GM21529 (cell line): ENCODE measurements around the gene UMOD.
"Not testable (repeated sequence)": the region's sequence is repeated elsewhere in the genome, so short reads cannot be mapped to it uniquely, and the experiment has no call there.

Experiments used
- ATAC-seq: cut with Tn5 transposase; IDR thresholded peaks from one replicate; pipeline ENCODE4 v1.9.1; 2021; ENCODE audit not compliant: unreplicated experiment

The UMOD gene

GRCh38 chr16:20321671-20322070, 30.8 kb downstream of the UMOD start:
- ATAC-seq: no peak

GRCh38 chr16:20321051-20321450, 31.5 kb downstream of the UMOD start:
- not testable (repeated sequence) for ATAC-seq

DNA sequence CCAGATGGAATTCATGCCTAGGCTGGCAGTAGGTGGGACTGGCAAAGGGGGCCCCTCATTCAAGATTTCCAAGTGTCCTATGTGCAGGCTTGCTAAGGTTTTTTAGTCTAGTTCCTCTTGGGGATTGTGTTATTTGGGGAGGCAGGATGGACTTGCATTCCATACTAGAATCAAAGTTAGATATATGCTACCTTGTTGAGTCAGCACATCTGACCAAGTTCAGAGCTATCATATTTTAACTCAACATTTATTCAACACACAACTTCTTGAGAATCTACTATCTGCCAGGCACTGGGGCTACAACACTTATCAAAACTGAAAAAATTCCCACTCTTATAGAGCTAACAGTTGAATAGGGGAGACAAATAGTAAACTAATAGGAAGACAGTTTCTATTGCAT, 31.9 kb downstream of the UMOD start:
- no peak for ATAC-seq

DNA sequence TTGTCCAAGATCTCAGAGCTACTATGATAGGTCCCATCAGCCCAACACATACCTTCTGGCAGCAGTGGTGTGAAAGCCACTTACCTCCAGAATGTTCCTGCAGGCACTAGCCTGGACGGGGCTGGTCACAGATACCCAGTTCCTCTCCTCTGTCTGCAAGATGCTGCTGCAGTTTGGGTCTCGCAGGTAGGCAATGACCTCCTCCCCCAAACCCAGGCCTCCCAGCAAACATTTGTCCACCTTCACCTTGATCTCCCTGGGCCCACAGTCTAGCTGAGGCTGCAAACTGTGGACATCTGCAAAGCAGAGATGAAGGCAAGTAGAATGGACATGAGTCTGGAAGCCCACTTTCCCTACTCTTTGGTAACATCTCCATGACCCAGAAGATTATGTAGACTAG, 32.3 kb downstream of the UMOD start:
- no peak for ATAC-seq

DNA sequence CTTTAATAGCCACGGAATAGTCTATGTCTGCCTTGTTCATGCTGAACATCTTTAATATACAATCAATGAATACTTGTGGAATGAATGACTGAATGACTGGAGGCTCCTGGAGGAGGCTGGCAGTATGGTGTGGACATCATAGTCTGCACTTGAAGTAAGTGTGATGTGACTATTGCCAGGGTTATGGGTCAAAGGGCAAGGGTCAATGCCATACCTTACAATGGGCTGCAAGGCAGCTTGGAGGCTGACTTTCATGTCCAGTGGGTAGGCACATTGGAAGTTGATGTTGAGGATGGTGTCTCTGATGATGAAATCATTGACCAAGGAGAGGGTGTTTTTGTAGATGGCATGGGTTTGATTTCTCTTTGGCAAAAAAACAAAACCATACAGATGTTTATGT, 33.1 kb downstream of the UMOD start:
- ATAC-seq: no peak

DNA sequence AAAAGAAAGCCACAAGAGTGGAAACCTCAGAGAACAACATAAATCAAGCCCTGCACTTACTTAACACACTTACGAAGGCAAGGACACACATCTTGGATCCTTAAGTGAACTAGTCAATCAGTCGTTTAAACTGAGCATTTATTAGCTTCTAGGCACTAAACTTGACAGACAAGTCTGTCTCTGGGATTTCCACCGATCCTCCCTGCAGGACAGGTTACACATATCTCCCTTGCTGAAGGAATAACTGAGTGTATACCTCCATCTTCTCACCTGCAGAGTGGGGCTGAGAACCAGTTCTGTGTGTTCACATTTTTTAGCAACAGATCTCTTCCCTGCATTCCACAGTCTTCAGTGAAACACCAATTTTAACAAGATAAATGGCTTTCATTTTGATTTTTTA, 34.1 kb downstream of the UMOD start:
- no peak for ATAC-seq

- no peak for ATAC-seq
Observed at GRCh38 chr16:20318006-20318405, 34.5 kb downstream of the UMOD start.

- no peak for ATAC-seq
Observed at GRCh38 chr16:20317117-20317516, 35.4 kb downstream of the UMOD start.

DNA sequence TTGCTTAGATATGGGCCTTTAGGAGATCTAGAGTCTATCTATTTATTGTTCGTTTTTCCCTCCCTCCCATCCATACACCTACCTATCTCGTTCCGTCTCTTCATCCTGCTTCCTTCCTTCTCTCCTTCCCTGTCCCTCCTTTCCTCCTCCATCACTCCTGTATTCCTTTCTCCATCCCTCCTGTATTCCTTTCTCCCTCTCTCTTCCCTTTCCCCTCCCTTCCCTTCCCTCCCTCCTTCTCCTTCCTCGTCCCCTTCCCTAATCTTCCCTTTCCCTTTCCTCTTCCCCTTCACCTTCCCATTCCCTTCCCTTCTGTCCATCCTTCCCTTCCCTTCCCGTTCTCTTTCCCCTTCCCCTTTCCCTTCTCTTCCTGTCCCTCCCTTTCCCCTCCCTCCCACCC, 35.8 kb downstream of the UMOD start:
- no peak for ATAC-seq

- no peak for ATAC-seq
Observed at GRCh38 chr16:20315764-20316163, 36.8 kb downstream of the UMOD start.

- ATAC-seq: no peak
Observed at GRCh38 chr16:20314575-20314974, 37.9 kb downstream of the UMOD start.

GRCh38 chr16:20313741-20314140, 38.8 kb downstream of the UMOD start:
- ATAC-seq: no peak

- not testable (repeated sequence) for ATAC-seq
Observed at GRCh38 chr16:20312536-20313095, 39.9 kb downstream of the UMOD start.

GRCh38 chr16:20311548-20311947, 41.0 kb downstream of the UMOD start:
- no peak for ATAC-seq

- no peak for ATAC-seq
Observed at GRCh38 chr16:20310421-20311395, 41.8 kb downstream of the UMOD start.

DNA sequence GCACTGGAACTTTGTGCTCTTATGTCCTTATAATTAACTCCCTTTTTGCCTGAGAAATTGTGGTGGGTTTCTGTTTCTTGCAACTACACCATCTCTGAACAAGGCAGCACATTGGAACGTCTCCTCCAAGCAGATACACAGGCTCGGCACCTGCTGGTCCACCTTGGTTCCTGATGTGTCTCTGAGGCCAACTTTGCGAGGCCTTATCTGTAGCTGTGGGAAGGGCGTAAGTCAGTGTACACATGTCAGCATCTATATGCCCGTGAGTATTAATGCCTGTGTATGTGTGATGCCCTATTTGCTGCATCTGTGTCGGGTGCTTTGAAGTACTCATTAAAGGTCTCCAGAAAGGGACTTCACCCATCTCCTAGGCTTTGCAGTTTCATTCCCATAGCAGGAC, 42.7 kb downstream of the UMOD start:
- ATAC-seq: no peak

- no peak for ATAC-seq
Observed at GRCh38 chr16:20308801-20309590, 43.5 kb downstream of the UMOD start.

DNA sequence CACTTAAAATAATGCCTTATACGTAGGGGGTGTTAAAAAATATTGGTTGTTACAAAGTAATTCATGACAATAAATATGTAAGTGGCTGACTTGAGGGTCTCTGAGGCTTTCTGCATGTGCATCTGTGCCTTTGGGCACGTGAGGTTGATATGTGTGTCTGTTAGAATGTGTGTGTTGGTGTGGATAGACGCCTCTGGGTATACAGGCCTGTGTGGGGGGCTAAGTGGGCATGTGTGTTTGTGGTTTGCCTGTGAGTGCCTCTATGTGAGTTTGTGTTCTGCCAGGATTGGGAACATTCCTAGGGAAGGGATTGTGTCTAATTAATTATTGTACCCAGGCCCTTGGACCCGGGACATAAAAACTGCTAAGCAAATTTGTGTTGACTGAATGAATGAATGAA, 44.2 kb downstream of the UMOD start:
- no peak for ATAC-seq

- no peak for ATAC-seq
Observed at GRCh38 chr16:20307791-20308190, 44.7 kb downstream of the UMOD start.

- ATAC-seq: no peak
Observed at GRCh38 chr16:20307240-20307671, 45.3 kb downstream of the UMOD start.

GRCh38 chr16:20306401-20306800, 46.1 kb downstream of the UMOD start:
- ATAC-seq: no peak

- no peak for ATAC-seq
Observed at GRCh38 chr16:20303012-20303411, 49.5 kb downstream of the UMOD start.
